M059J (cell line): ENCODE measurements around the gene CDK7. TPM values are rescaled to one million over a fixed set of nuclear protein-coding genes. Genes with fewer than 3 reads are reported as not detected.

Source experiments
- DNase-seq: peaks from one replicate; pipeline ENCODE4 v3.0.0-alpha.2; 2012; ENCODE audit warnings: low read depth
- total RNA-seq: library from RNA; depleted of rRNA; stranded (reverse); fragments of >200 nt; shearing (Covaris generic); gene quantifications from 2 replicates; pipeline ENCODE4 v1.2.3, GENCODE V29; 2014; rRNA removed

CDK7 gene
- total RNA-seq, 1 experiment from 2014 or later: 50.9 TPM

GRCh38 chr5:69292306-69292705 is 57.6 kb downstream of the CDK7 start:
- no peak for DNase-seq

GRCh38 chr5:69293882-69294281 is 59.2 kb downstream of the CDK7 start:
- no peak for DNase-seq

- DNase-seq: peak; percentile 68
These were observed 60.5 kb downstream of the CDK7 start for GRCh38 chr5:69295088-69295754.

- DNase-seq: no peak
These were observed 64.9 kb downstream of the CDK7 start for GRCh38 chr5:69299625-69300024.

- no peak for DNase-seq
These were observed 66.0 kb downstream of the CDK7 start for GRCh38 chr5:69300537-69301203.

GRCh38 chr5:69305512-69305911 is 70.8 kb downstream of the CDK7 start:
- no peak for DNase-seq

- no peak for DNase-seq
These were observed 73.4 kb downstream of the CDK7 start for GRCh38 chr5:69308046-69308553.

GRCh38 chr5:69309380-69309779 is 74.7 kb downstream of the CDK7 start:
- no peak for DNase-seq

GRCh38 chr5:69312459-69313160 is 77.9 kb downstream of the CDK7 start:
- DNase-seq: no peak

GRCh38 chr5:69313428-69313827 is 78.7 kb downstream of the CDK7 start:
- no peak for DNase-seq

- no peak for DNase-seq
These were observed 81.3 kb downstream of the CDK7 start for GRCh38 chr5:69315972-69316371.

GRCh38 chr5:69317391-69317790 is 82.7 kb downstream of the CDK7 start:
- no peak for DNase-seq

- DNase-seq: no peak
These were observed 91.7 kb downstream of the CDK7 start for GRCh38 chr5:69326365-69326764.

Other genes with a start within 250 kb of the CDK7 start
- gene SLC30A5, start 140.9 kb upstream of the CDK7 start, total RNA-seq: 55.8 and 85.6 TPM in 2 replicates
- gene CCNB1, start 67.7 kb upstream of the CDK7 start, total RNA-seq: 320 and 352 TPM in 2 replicates
- 36.2 and 46.0 TPM in 2 replicates for gene CENPH, start 45.3 kb upstream of the CDK7 start, total RNA-seq
- 5.1 and 7.6 TPM in 2 replicates for gene CCDC125, start 97.9 kb downstream of the CDK7 start, total RNA-seq
- 48.9 and 51.6 TPM in 2 replicates for gene AK6, start 134.6 kb downstream of the CDK7 start, total RNA-seq
- 94.7 and 114 TPM in 2 replicates for gene TAF9, start 134.6 kb downstream of the CDK7 start, total RNA-seq
- 8.5 and 19.7 TPM in 2 replicates for gene RAD17, start 134.9 kb downstream of the CDK7 start, total RNA-seq
- gene MARVELD2, start 180.2 kb downstream of the CDK7 start, total RNA-seq: 4.1 and 5.7 TPM in 2 replicates